Heart left ventricle (tissue), 16 donors: ENCODE results near the gene SERPINH1. TPM values are rescaled to one million over a fixed set of nuclear protein-coding genes. Genes with fewer than 3 reads are reported as not detected.
A peak's percentile ranks its signal among the peaks of the same experiment; 100 is the strongest.

ENCODE experiments used
- ATAC-seq, 4 donors: fragments of 200-7000 bp; cut with Tn5 transposase; one replicate each; pipeline ENCODE4 v1.9.1; 2020 to 2022; ENCODE audit warnings: moderate library complexity in 4 of 4, mild to moderate bottlenecking in 3 of 4, moderate number of reproducible peaks in 1 of 4
- DNase-seq, 5 donors: peaks; one replicate each; pipeline ENCODE4 v3.0.0-alpha.2; 2020
- H3K27ac ChIP-seq, 12 donors: fragments of 200-600 bp; sonication (generic) in 4 of 12; one replicate each; pipeline versions ENCODE4 v1.5.0 to v1.8.0; 2016 to 2022; ENCODE audit warnings: mild to moderate bottlenecking in 2 of 12
- H3K27me3 ChIP-seq, 9 donors: fragments of 200-600 bp; sonication (generic) in 2 of 9; one replicate each; pipeline versions ENCODE4 v1.5.1 to v1.8.0; 2016 to 2022; ENCODE audit warnings: mild to moderate bottlenecking in 3 of 9
- H3K36me3 ChIP-seq, 9 donors: fragments of 200-600 bp; sonication (generic) in 2 of 9; one replicate each; pipeline versions ENCODE4 v1.5.0 to v1.8.0; 2018 to 2022; ENCODE audit warnings: mild to moderate bottlenecking in 2 of 9
- H3K4me1 ChIP-seq, 12 donors: fragments of 200-600 bp; sonication (generic) in 4 of 12; one replicate each; pipeline versions ENCODE4 v1.5.0 to v1.8.0; 2016 to 2022; ENCODE audit warnings: mild to moderate bottlenecking in 3 of 12
- H3K4me3 ChIP-seq, 12 donors: fragments of 200-600 bp; sonication (generic) in 4 of 12; one replicate each; pipeline versions ENCODE4 v1.5.0 to v1.8.0; 2017 to 2022; ENCODE audit warnings: mild to moderate bottlenecking in 9 of 12, moderate library complexity in 4 of 12
- H3K9me3 ChIP-seq, 12 donors: fragments of 200-600 bp; sonication (generic) in 4 of 12; one replicate each; pipeline versions ENCODE4 v1.5.0 to v1.8.0; 2016 to 2022; ENCODE audit warnings: mild to moderate bottlenecking in 1 of 12
- POLR2A ChIP-seq, 2 donors: fragments of 450-650 bp; IDR thresholded peaks; one replicate each; pipeline ENCODE4 v1.6.1; 2017; ENCODE audit warnings: antibody characterized with exemption in 2 of 2, mild to moderate bottlenecking in 2 of 2, moderate library complexity in 2 of 2
- WGBS, 4 donors: extraction: QIAGEN DNeasy Blood & Tissue Kit in 2 of 4; methylation state at CpG; one replicate each; pipeline versions ENCODE4 v1.1.5 to v1.1.7; 2013 to 2018; 5-methylcytosine and 5-hydroxymethylcytosine counted together
- intact Hi-C, 10 donors: fragments of 100-400 bp; cut with DNase I; formaldehyde crosslinking; loops; one replicate each; pipeline versions ENCODE4 v1.11.1 to v1.14.2; 2022
- polyA plus RNA-seq, 2 donors: library from polyadenylated mRNA; stranded (reverse); fragments of 200-250 nt; gene quantifications; one replicate each; pipeline ENCODE4 v1.2.3, GENCODE V29; 2013
- total RNA-seq, 9 donors: library from RNA; depleted of rRNA in 2 of 9; stranded (reverse); fragments of >200 nt in 2 of 9; fragmentation: NEBNext Ultra II Directional in 3 of 9; extraction: Animal tissue kit (Norgen Biotek cat#: 25700) in 3 of 9; gene quantifications; one replicate each; pipeline versions ENCODE4 v1.1.0 to v1.2.4, GENCODE V29; 2016 to 2023
- TF ChIP-seq, protein P1 (sequence below), 12 donors: fragments of 200-600 bp; sonication (generic) in 4 of 12; IDR thresholded peaks; one replicate each; pipeline versions ENCODE4 v1.5.0 to v1.8.0; 2018 to 2022; ENCODE audit warnings: antibody characterized with exemption in 12 of 12, mild to moderate bottlenecking in 5 of 12
- donor health status: ischemic (EF 13 %, LVEDD 7.1; RV severe dilation, severe dysfunction).
- donor health status: healthy with polysubstance abuse.
- donor health status: DM: no; HTN: yes; CAD: no.
- donor health status: DM: no; HTN: no; CAD: no.
- donor health status: ischemic (EF 25% LVEDD 6.9; RV normal size, moderate dysfunction).
- donor health status: ischemic (EF 25% LVEDD 5.7; RV mildly dilated, moderate dysfunction).
- donor health status: healthy.
- donor health status: DM: yes; HTN: yes; CAD: no.
- donor health status: ischemic (EF 35%, LVEDD 5.7; RV mildly dilated, moderate dysfunction).
- donor health status: nonischemic (EF 11% LVEDD 7.7; RV severe dilation, severe dysfunction).
- donor health status: DM: yes; HTN: yes; CAD: no.
- donor health status: PGD.
- donor health status: ischemic (EF 29% LVEDD 5.4; RV normal size, mild dysfunction).
- donor health status: nonischemic (EF 23%, LVEDD 6.1; RV moderate dilation, normal function).

Gene SERPINH1
- total and polyA plus RNA-seq, 11 donors: 32.5 to 211 (median 71.8) TPM

DNA sequence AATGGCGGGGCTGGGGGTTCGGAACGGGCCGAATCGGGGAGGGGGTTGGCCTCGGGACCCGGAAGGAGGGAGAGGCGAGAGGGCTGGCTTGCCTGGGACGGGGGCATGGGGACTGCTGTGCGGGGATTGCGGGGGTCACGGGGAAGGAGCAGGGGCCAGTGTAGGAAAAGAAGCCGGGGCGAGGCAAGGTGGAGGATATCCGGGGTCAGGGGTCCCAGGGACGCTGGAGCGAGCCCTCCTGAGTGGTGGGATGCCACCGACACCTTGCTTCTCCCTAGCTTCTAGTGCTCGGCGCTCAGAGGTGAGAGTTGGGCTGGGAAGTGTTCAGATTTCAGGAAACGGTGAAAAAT is 35.9 kb upstream of the SERPINH1 start:
- TF ChIP-seq, protein P1, sequence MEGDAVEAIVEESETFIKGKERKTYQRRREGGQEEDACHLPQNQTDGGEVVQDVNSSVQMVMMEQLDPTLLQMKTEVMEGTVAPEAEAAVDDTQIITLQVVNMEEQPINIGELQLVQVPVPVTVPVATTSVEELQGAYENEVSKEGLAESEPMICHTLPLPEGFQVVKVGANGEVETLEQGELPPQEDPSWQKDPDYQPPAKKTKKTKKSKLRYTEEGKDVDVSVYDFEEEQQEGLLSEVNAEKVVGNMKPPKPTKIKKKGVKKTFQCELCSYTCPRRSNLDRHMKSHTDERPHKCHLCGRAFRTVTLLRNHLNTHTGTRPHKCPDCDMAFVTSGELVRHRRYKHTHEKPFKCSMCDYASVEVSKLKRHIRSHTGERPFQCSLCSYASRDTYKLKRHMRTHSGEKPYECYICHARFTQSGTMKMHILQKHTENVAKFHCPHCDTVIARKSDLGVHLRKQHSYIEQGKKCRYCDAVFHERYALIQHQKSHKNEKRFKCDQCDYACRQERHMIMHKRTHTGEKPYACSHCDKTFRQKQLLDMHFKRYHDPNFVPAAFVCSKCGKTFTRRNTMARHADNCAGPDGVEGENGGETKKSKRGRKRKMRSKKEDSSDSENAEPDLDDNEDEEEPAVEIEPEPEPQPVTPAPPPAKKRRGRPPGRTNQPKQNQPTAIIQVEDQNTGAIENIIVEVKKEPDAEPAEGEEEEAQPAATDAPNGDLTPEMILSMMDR (IDR thresholded peaks at IDR 0.05): no peak
- TF ChIP-seq POLR2A (IDR thresholded peaks at IDR 0.05): no peak
- H3K9me3 ChIP-seq: no peaks in the 10 kb centered on the region
- no peaks in the 10 kb centered on the region for H3K36me3 ChIP-seq
- H3K27ac ChIP-seq: peak overlapping the region in 4 of 12 donors; percentile 18 to 62 (median 29)
- DNase-seq (no peak), ATAC-seq (no peak)
- H3K4me1 ChIP-seq: peaks cover 0 to 33% (median 16%) of the 10 kb centered on the region in 12 donors
- H3K4me3 ChIP-seq: peak overlapping the region; percentile 63 to 96 (median 77)
- H3K27me3 ChIP-seq: no peaks in the 10 kb centered on the region
- intact Hi-C loops: loop anchor here in 3 of 10 donors (5.0 to 10.0 kb wide), 3 partner anchors 64 to 241 kb away; partner anchors contain the start of gene RPS3 (in 2 of the 3)
- 1 to 3% (median 3%) methylated on average over 21 of the region's 21 CpGs for WGBS, 4 donors

DNA sequence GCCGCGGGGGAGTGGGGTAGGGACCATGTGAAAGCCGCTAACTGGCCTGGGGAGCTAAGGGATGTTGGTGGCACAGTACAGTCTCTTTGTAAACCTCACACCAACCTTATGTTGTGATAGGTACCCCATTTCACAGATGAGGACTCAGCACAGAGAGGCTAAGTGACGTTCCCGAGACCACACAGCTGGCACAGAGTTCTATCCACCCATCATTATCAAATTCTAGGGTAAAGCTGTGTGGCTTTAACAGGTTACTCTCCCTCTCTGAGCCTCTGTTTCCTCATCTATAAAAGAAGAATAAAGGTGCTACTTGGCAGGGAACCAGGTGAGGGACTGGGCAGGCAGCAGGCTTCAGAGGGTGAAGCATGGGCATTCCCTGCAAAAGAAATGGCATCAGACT is 34.9 kb upstream of the SERPINH1 start:
- WGBS, 4 donors: 88 to 96% (median 93%) methylated on average over 5 of the region's 5 CpGs

DNA sequence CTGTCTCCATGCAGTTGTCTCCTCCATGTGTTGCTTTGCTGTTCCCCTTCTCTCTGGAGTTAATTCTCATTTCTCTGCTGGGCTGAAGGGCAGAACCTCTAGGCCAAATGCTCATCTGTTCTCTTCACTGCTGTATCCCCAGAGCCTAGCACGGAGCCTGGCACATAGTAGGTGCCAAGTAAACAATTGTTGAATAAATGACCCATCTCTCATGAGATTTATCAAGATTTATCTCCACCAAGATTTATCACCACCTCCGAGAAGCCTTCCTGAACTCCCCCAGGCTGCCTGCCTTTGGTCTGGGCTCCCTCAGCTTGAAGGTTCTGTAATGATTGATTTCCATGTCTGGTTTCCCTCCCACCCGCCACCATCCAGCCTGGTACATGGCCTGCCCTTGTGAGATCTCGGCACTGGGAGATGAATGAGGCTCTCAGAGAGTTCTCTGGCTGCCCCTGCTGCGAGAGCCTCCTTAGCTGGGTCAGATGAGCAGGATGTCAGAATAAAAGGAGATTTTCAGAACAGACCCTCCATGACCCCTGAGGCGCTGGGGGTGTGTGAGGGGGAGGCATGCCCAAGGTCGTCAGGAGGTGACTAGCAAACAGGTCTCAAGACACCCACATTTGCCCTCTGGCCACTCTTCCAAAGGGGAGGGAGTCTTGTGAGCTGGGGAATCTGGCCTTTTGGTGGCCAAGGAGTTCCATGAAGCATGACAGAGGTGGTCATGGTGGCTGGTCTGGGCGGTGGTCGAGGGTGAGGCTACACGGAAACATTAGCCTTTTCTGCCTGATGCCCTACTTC is 33.9 kb upstream of the SERPINH1 start:
- no peak for TF ChIP-seq POLR2A (IDR thresholded peaks at IDR 0.05)
- TF ChIP-seq, protein P1 (IDR thresholded peaks at IDR 0.05): no peak
- peak in 1 of 5 donors; percentile 5 for DNase-seq
- Histone ChIP-seq H3K27me3 (no peaks in the 10 kb centered on the region), H3K4me3 (no peak overlapping the region), H3K4me1 (peaks cover 0 to 26% (median 15%) of the 10 kb centered on the region in 12 donors), H3K36me3 (no peaks in the 10 kb centered on the region), H3K9me3 (no peaks in the 10 kb centered on the region), H3K27ac (no peak overlapping the region)
- intact Hi-C loops: loop anchor here in 3 of 10 donors (5.0 to 10.0 kb wide), 3 partner anchors 66 to 243 kb away; partner anchors contain the start of gene RPS3 (in 2 of the 3)
- no peak for ATAC-seq
- 67 to 70% (median 68%) methylated on average over 10 of the region's 10 CpGs for WGBS, 4 donors

More for the DNA sequence above, 34.9 kb upstream of the SERPINH1 start:
- Histone ChIP-seq H3K9me3 (no peaks in the 10 kb centered on the region), H3K4me1 (peaks cover 0 to 33% (median 16%) of the 10 kb centered on the region in 12 donors), H3K36me3 (no peaks in the 10 kb centered on the region), H3K27me3 (no peaks in the 10 kb centered on the region), H3K27ac (no peak overlapping the region), H3K4me3 (no peak overlapping the region)
- ATAC-seq: no peak
- TF ChIP-seq, protein P1 (IDR thresholded peaks at IDR 0.05): no peak
- TF ChIP-seq POLR2A (IDR thresholded peaks at IDR 0.05): no peak
- DNase-seq: no peak
- intact Hi-C loops: loop anchor here in 3 of 10 donors (5.0 to 10.0 kb wide), 3 partner anchors 65 to 242 kb away; partner anchors contain the start of gene RPS3 (in 2 of the 3)

DNA sequence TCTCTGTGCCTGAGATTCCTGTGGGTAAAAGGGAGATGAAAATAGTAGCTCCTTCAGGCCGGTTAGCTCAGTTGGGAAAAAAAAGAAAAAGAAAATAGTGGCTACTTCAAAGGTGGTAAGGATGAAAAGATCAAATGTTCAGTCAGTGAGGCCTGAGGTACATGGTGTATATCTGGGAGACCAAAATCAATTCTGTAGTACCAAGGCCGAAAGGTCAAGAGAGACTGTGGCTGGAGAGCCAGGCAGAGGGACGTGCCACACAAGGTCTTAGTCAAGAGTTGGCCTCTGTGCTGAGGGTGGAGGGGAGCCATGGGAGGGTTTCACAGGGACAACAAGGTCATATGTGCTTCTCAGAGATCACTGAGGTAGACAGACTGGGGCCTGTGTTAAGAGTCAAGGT is 31.5 kb upstream of the SERPINH1 start:
- 57 to 91% (median 81%) methylated on average over 3 of the region's 3 CpGs for WGBS, 4 donors
- TF ChIP-seq, protein P1 (IDR thresholded peaks at IDR 0.05): no peak
- H3K9me3 ChIP-seq: no peaks in the 10 kb centered on the region
- intact Hi-C loops: loop anchor here in 8 of 10 donors (2.0 to 10.0 kb wide), 7 partner anchors 86 to 248 kb away; partner anchors contain the start of gene RPS3 (in 2 of the 8)
- H3K4me1 ChIP-seq: peaks cover 0 to 21% (median 9%) of the 10 kb centered on the region in 12 donors
- H3K4me3 ChIP-seq: no peak overlapping the region
- H3K27ac ChIP-seq: no peak overlapping the region
- H3K27me3 ChIP-seq: no peaks in the 10 kb centered on the region
- H3K36me3 ChIP-seq: no peaks in the 10 kb centered on the region
- no peak for ATAC-seq
- peak in 1 of 5 donors; percentile 13 for DNase-seq
